ENCODE data around the gene GLS.
"Not testable (repeated sequence)": the region's sequence is repeated elsewhere in the genome, so short reads cannot be mapped to it uniquely, and the experiment has no call there.

The GLS gene

DNA sequence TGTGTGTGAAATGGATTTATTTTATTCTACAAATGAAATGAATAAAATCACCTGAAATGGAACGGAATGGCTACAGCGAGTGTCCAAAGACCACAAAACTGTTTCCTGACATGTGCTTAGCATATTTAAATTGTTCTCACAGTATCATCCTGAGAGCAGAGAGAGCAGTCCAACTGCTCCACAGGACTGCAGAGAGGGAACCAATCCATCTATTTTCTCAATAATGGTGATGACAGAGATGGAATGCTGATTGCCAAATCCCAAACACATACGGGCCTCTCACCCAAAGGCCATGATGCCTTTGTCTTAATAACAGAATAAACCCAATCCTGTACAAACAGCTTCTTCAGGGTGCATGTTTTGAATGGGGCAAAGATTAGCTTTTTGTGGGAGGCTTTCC lies 92.2 kb downstream of the GLS start:
- no peak for DNase-seq (ENCODE audit: low read depth)

DNA sequence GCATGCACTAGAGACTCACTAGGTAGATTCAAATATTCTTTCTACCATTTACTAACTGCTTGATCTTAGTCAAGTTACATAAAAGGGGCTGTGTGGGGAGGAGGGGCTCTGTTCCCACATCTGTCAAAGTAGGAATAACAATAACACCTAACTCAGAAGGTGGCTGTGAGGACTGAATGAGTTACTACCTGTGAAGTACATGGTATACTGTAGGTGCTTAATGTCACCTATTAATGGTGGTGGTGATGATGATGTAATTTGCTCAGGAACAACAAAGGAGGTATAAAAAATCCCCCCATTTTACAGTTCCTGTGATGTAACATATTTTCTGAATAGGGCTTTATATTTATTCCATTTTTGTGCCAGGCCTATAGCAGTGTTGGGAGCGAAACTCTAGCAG lies 92.6 kb downstream of the GLS start:
- no peak for DNase-seq (ENCODE audit: low read depth)

DNA sequence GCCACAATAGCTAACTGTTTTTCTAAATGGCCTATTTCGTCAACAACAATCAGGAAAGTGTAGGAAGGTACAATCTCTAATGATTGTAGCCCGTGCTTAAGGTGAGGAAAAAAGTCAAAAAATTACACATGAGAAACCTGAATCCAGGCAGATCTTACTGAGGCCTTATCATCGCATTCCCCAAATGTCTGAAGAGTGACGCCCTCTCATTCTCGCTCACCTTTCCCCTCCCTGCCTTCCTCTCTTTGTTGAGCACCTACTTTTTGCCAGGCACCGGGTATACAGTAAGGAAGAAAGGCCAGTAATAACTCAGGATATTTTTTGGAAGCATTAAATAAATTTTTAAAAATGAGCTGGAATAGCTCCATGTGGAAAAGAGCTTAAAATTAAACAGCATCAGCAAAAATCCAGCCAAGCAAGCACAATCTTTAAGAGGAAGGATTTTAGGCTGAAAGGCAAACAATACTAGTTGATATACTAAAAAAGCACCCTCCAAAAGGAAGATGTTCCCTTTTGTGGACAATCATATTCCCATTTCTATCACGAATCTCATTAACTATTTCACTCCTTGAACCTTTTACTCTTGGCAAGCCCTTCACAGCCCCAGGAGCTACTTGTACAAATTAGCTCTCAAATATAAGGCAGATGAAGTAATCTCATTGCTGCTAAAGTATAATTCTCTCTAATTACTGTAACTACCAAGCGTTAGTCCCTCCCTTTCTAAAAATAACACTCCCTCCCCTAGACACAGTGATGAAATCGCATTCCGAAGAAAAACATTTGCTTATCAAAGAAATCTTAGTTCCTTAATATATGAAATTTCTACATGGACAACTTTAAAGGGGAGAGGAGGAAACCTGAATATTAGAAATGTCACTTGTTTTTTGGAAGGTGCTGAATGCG lies 93.4 kb downstream of the GLS start:
- no peak for DNase-seq (ENCODE audit: low read depth)

DNA sequence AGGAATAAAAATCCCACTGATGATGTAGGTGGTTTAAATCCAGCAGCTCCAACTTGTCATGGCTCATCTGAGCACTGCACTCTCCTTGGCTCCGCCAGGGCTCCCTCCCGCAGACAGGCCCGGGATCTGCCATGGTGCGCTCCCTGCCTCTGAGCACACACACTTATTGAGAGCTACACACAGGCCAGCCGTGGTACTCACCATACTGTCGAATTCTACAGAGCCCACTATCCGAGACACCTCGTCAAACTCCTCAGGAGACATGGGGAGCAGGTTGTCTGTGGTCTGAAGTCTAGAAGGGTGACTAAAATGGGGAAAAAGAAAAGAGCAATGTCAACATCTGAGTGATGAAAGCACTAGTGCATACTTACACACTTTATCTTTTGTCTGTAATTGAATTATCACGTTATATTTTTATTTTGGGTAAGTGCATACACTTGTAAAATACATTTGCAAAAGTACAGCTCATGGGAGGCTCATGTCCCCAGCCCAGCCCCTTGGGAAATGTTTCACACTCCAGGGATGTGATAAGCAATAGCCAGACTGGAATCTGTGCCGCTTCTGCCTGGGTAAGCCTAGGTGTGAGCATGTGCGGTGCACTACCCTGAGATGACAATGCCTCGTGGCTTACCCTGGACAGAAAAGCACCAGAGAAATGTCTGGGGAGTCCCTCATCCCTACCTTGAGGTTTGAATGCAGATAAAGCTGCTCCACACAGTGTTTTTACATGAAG lies 94.2 kb downstream of the GLS start:
- no peak for DNase-seq (ENCODE audit: low read depth)

DNA sequence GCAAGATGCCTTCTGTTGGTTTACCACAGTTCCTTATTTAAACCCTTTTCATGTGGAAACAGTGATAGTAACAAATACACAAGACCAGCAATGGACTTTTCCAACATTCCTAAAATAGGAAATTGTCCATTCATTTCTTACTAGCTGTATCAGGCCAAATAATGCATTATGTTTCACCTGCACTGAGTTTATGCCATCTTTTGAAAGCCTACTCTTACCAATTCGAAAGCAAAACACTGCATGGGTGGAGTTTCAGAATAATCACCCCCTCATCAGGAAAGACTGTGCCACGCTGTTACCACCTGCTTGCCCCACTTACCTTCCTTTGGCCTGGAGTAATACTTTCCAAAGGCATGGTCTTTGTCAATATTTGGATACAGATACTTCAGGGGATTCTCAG lies 95.9 kb downstream of the GLS start:
- DNase-seq (ENCODE audit: low read depth): no peak

DNA sequence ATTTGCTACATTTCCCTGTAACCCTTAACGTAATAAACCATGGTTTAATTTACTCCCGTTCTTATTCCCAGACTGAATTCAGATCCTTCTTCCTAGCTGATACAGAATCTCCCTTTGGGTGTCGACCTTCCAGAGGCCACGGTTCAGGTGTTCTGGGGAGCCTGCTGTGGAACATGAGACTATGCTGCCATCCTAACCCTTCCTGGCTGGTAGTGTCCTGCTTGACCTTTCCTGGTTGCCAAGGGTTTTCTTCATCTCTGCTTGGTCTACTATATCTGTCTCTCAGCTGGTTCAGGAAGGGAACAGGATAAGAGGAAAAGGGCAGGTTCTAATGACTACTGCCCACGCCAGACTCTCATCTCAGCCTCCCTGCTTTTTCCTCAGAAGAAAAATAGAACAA lies 96.9 kb downstream of the GLS start:
- no peak for DNase-seq (ENCODE audit: low read depth)

DNA sequence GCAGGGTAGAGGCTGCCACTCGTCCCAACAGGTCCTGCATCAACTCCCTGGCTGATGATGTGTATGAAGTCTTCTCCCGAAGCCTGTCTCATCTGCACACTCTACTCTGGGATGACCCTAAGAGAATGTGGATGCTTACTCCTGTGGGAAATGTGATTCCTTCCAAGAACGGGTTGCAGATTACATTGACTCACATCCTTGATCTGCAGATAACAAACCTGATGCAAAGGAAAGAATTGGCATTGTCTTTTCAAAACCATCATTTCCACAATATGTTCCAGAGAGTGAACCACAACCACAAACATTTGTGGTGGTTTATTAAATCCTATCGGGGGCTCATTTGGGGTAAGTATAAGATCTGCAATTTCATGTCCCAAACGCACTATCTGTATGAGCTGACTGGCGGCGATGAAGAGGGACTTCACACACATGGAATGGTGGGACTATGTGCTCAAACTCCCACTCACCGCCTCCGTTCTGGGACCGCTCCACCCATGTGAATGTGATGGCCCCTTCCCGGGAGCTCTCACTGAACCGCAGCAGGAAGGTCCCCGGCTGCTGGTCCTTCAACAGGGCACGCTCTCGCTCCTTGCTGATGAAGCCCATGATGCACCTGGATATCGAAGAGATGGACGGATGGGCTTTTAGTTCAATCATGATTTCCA lies 97.9 kb downstream of the GLS start:
- DNase-seq (ENCODE audit: low read depth): no peak

DNA sequence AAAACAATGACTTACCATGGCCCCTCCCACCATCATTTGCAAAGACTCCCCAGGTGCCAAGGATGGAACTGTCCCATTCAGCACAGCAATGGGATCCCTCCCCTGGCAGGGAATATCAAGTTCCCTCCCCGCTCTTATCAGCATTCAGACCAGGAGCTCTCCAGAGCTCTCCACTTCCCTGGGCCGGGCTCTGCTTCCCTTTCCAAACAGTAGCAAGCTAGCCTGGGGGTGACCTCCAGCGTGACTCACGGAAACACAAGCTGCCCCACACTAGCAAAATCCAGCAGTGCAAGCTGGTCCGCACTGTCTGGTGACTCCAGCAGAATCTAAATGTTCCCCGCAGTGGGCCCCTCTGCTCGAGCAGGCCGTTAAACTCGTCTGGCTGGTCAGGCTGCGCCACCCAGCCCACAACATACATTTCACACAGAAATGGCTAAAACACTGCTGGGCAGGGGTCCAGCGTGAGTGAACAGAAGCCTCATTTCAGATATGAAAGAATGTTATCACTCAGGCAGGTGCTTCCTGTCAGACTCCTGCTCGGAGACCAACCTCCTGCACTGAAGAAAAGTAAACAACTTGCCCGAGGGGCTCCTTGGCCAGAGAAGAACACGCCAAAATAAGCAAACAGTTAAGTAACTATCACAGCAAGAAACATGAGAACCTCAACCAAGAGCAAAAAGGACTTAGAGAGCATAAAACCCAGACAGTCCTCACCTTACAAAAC lies 99.4 kb downstream of the GLS start:
- DNase-seq (ENCODE audit: low read depth): no peak

DNA sequence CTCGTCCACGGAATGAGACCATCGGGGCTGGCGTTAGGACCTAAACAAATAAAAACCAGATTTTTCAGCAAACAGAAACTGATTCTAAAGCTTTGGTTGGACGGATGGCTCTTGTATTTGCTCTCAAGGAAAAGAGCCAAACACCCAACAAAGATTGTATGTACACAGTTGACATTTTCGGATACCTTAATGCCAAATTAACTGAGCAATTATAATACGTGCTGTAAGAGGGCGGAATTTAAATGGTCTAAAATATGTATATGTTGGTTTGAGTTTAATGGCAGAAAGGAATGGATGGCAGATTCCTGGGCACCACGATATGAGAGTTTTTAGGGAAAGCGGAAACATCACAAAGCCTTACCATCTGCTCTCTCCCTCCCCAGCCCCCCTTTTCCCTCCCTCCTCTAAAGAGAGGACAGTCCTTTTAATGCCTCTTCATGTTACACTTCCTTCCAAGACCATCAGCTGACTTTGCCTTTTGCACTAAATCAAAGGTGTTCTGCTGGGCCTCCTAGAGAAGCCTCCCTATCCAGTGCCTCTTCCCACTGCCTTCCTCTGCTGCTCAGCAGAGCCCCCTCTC lies 100.1 kb downstream of the GLS start:
- DNase-seq (ENCODE audit: low read depth): no peak

DNA sequence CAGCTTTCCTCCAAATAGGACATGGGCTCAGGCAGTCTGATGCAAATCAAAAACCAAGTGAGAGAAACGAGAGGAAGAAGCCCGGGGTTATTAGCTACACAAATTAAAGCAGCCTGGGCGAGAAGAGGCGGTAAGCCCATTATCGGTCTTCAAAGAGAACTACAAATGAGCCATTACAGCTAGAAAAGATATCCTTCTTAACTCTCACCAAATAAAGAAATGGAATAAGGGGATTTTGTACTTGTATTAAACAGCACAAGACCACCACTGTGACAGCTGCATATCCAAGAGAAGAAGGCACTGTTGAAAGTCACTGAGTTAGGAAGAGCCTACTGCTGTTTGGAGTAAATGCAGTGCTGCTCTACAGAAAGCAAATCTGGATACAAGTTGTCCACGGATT lies 100.7 kb downstream of the GLS start:
- DNase-seq (ENCODE audit: low read depth): no peak

DNA sequence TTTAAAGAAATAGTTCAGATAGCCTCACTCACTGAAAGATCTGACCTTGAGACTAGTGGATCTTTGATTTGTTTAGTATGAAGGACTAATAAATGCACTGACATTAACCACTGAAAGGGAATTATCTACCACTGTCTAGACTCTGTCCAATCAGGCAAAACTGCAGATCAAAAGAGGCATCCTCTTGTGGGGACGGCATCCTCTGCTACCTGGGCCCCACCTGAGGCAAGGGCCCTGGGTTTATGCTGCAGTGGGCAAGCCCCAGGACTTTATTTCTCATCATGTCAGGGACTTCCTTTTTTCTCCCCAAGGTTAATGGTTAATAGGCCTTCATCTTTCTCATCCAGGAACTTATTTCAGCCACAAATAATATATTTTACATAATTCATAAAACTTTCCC lies 101.1 kb downstream of the GLS start:
- DNase-seq (ENCODE audit: low read depth): no peak

DNA sequence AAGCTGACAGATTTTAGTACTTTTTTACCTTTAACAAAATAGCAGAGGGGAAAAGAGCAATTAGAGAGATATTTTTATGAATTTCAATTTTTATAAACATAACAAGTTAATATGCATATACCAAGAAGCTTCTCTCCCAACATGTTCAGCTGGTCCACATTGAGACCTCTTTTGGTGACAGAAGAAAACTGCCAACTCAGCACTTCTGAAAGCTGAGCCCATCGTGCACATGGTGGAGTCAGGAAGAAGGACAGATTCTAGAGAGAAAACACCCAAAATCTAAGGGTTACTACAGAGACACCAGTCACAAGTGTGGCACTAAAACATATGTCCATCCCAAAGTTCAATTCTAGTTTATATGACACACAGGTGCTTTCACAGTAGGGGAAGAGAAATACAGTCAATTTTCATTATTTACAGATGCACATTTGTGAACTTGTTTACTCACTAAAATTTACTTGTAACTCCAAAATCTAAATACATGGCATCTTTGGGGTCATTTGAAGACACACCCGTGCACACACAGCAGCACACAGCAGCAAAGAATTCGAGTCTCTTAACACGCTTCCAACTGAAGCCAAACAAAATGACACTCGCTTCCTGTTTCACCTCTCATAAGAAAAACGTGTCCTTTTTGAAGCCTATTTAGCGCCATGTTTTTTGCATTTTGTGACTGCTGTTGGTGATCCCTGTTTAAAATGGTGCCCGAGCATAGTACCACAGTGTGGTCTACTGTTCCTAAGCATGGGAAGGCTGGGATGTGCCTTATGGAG lies 101.8 kb downstream of the GLS start:
- no peak for DNase-seq (ENCODE audit: low read depth)

DNA sequence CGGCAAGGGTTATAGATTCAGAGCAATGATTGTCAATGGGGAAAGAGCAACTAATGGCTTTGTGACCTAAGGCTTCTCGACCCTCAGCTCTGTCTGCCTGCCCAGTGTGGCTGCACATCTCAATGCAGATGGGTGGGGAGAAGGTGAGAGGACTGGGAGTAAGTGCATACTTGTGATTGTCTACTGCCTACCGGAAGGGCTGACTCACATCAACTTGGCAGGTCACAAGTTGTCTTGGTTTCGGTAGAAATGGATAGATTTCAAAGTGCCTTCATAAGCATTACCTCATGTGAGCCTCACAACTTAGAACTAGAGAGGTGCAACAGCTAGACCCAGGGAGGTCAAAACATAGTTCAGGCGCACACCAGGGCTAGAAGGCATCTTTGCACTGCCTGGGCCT lies 104.0 kb downstream of the GLS start:
- DNase-seq (ENCODE audit: low read depth): no peak

DNA sequence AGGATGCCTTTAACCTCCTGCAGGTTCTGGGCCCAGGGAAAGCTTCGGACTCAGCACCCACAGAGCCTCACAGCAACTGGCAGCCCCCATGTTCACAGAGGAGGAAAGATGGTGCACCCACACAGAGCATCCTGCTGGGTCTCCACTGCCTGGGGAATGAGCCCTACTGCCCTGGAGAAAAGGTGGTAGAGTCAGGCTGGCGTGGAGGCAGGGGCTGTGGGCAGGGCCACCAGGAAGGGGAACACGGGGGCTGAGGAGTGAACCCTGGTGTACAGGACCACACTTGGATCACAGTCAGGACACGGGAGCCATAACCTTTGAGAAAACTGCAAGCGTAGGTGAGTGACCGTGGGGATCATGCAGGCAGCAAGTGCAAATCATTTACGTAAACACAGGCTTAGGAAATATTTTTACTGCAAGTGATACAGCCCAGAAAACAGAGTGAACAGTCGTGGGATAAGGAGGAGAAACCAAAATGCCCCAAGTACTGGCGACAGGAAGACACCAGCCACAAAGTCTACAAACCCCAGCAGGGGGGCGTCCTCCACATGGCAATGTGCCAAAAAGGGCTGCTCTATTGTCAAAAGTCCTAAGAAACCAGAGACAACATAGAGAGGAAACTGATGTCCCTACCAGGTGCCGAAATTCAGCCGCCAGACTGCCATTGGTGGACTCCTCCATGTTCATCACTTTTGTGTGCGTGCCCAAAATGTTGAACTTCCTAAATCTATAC lies 105.8 kb downstream of the GLS start:
- no peak for DNase-seq (ENCODE audit: low read depth)

DNA sequence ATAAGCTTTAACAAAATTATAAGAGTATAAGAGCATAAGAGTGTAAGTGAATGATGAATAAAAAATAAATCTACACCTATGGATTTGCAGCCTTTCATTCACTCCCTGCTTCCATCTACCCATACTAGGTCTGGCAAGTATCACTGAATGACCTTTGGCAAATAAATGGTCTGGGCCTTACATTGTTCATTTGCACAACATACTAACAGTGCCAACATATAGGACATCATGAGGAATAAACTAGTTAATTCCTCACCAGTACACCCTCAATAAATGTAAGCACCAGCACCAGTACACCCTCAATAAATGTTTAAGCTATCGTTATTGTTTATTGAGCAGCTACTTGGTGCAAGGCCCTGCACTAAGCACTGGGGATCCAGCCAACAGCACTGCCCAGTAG lies 106.5 kb downstream of the GLS start:
- no peak for DNase-seq (ENCODE audit: low read depth)

DNA sequence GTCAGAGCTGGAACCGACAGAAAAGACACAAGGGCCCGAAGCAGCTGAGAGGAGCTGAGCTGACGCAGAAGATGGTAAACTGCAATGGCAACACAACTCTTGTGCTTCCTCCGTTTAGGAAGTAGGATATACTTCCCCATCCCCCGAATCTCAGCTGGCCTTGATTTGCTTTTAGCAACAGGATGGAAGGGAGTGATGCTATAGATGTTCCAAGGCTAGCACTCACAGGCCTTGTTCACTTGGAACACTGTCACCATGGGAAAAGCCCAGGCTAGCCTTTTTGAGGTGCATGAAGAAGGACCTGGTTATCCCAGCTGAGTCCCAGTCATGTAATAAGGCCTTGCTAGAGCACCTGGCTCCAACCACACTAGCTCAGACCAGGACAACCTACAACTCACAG lies 107.3 kb downstream of the GLS start:
- DNase-seq (ENCODE audit: low read depth): no peak

DNA sequence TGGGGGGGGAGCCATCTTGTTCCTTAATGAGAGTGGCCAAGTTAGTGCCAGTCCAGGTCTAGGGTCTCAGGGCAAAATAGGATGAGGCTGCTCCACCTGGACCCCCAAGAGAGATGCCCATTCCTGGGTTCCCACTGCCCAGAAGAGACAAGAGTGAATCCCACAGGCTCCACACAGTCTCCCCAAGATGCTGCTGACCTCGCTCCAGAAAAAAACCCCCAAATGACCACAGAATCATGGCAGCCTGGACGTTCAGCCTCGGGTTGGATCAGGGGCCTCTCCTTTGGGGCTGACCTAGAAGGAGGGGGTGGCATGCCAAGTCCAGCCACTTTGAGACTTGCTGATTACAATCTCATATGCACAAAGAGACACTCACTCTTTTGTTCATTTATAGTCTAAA lies 108.3 kb downstream of the GLS start:
- DNase-seq (ENCODE audit: low read depth): no peak

DNA sequence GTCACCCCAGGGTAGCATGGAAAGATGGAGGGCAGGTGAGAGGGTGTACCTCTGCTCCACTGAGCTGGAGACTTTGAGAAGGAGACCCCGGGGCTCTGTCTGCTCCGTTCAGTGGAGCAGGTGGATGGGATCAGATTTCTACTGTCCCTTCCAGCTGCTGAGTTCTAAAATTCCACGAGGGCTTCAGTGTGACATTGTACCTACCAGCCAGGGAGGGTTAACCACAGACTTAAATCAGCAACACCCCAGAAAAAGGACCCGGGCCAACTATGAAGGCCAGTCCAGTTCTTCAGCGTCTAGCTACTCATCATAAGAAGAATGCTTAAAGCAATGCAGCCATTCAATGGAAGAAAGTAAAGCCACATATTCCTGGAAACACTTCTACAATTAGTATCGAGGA lies 109.5 kb downstream of the GLS start:
- no peak for DNase-seq (ENCODE audit: low read depth)

DNA sequence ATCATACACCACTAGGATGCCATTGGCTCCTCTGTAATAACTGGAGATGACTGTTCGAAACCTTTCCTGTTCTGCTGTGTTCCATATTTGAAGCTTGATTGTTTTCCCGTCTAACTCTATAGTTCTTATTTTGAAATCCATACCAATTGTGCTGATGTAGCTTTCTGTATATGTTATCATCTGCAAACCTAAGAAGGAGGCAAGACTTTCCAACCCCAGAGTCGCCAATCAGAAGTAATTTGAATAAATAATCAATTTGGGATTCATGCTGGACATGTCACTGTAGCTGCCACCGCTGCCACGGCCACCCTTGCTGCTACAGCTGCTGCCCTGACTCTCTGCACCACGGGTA lies 112.6 kb downstream of the GLS start:
- no peak for DNase-seq (ENCODE audit: low read depth)

DNA sequence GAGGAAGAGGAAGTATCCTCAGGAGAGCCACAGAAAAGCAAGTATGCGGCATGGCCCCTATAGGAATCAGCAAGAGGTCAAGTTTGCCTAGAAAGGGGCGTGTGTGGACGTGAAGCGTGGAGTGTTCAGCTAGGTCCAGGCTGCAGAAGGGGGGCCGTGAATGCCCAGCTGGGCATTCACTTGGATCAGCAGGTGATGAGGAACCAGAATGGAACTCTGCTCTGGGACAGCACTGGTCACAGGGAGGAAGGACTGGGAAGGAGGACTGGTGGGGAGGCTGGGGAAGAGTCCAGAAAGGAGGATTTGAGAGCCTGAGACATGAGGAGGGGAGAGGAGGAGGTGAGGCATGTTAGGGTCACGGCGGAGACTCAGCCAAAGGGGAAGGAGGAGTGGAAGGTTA lies 113.5 kb downstream of the GLS start:
- DNase-seq (ENCODE audit: low read depth): no peak

DNA sequence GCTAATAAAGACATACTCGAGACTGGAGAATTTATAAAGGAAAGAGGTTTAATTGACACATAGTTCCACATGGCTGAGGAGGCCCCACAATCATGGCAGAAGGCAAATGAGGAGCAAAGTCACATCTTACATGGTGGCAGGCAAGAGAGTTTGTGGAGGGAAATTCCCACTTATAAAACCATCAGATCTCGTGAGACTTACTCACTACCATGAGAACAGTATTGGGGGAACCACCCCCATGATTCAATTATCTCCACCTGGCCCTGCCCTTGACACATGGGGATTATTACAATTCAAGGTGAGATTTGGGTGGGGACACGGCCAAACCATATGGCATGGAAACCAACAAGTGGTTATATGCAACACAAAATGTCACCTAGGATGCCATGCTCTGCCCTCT lies 114.7 kb downstream of the GLS start:
- DNase-seq (ENCODE audit: low read depth): not testable (repeated sequence)

Data from stimulated activated CD8-positive, alpha-beta memory T cell treated with anti-CD3 and anti-CD28 coated beads, Interleukin-12 subunit alpha, Interleukin-12 subunit beta, amount 100 ng/mL, for 1 hour (primary cell).